ENCODE results near the gene TACR1. TPM values are rescaled to one million over a fixed set of nuclear protein-coding genes. Genes with fewer than 3 reads are reported as not detected.
A peak's percentile ranks its signal among the peaks of the same experiment; 100 is the strongest.

Gene TACR1
- total and polyA plus RNA-seq, 2 of the 13 experiments (the other 11 are each of a cell fraction or from before 2014, with no cell fraction given) = not detected

- TF ChIP-seq YEATS2 (CRISPR knock-in tag; IDR thresholded peaks at IDR 0.05; ENCODE audit: borderline replicate concordance) (no peak), RAD21 (CRISPR knock-in tag; IDR thresholded peaks at IDR 0.05) (peak; percentile 78), KLF13 (CRISPR knock-in tag; IDR thresholded peaks at IDR 0.05) (0 out of 2 replicates have a peak, but pooled peaks have one; percentile 50), ZNF761 (CRISPR knock-in tag; conservative IDR thresholded peaks at IDR 0.05) (no peak), SCMH1 (CRISPR knock-in tag; IDR thresholded peaks at IDR 0.05; ENCODE audit: borderline replicate concordance) (no peak), MBNL3 (CRISPR knock-in tag; conservative IDR thresholded peaks at IDR 0.05) (no peak), GFI1 (CRISPR knock-in tag; IDR thresholded peaks at IDR 0.05; ENCODE audit: borderline replicate concordance) (no peak), NR1H2 (CRISPR knock-in tag; IDR thresholded peaks at IDR 0.05; ENCODE audit: borderline replicate concordance, low read depth) (no peak), HMGXB4 (CRISPR knock-in tag; IDR thresholded peaks at IDR 0.05; ENCODE audit: borderline replicate concordance in 1 of 2, low read depth in 1 of 2) (0 out of 4 replicates have a peak, but pooled peaks of 1 of the 2 experiments have one; percentile 29), NBN (conservative IDR thresholded peaks at IDR 0.05) (no peak), SP140L (CRISPR knock-in tag; IDR thresholded peaks at IDR 0.05; ENCODE audit: borderline replicate concordance) (no peak), ZNF24 (IDR thresholded peaks at IDR 0.05) (0 out of 2 replicates have a peak, but pooled peaks have one; percentile 39), ZNF253 (CRISPR knock-in tag; IDR thresholded peaks at IDR 0.05; ENCODE audit: borderline replicate concordance) (no peak), PHF20 (CRISPR knock-in tag; IDR thresholded peaks at IDR 0.05) (no peak), U2AF2 (IDR thresholded peaks at IDR 0.05; ENCODE audit: low read depth, low read length) (no peak), KAT2B (IDR thresholded peaks at IDR 0.05; ENCODE audit: borderline replicate concordance, low read depth, low read length) (no peak), SOX13 (IDR thresholded peaks at IDR 0.05) (no peak), SOX13 (CRISPR knock-in tag; conservative IDR thresholded peaks at IDR 0.05 in 1 of 2, IDR thresholded peaks at IDR 0.05 in 1 of 2) (no peak), TARDBP (CRISPR knock-in tag; IDR thresholded peaks at IDR 0.05) (peak; percentile 49; the same call in 1 of the 2 replicates), PHF21A (CRISPR knock-in tag; IDR thresholded peaks at IDR 0.05) (no peak)
- TF ChIP-seq, protein P1, sequence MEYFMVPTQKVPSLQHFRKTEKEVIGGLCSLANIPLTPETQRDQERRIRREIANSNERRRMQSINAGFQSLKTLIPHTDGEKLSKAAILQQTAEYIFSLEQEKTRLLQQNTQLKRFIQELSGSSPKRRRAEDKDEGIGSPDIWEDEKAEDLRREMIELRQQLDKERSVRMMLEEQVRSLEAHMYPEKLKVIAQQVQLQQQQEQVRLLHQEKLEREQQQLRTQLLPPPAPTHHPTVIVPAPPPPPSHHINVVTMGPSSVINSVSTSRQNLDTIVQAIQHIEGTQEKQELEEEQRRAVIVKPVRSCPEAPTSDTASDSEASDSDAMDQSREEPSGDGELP (IDR thresholded peaks at IDR 0.05; ENCODE audit: borderline replicate concordance, low read depth) = peak; percentile 26; the same call in 1 of the 2 replicates
- TF ChIP-seq, protein P2, sequence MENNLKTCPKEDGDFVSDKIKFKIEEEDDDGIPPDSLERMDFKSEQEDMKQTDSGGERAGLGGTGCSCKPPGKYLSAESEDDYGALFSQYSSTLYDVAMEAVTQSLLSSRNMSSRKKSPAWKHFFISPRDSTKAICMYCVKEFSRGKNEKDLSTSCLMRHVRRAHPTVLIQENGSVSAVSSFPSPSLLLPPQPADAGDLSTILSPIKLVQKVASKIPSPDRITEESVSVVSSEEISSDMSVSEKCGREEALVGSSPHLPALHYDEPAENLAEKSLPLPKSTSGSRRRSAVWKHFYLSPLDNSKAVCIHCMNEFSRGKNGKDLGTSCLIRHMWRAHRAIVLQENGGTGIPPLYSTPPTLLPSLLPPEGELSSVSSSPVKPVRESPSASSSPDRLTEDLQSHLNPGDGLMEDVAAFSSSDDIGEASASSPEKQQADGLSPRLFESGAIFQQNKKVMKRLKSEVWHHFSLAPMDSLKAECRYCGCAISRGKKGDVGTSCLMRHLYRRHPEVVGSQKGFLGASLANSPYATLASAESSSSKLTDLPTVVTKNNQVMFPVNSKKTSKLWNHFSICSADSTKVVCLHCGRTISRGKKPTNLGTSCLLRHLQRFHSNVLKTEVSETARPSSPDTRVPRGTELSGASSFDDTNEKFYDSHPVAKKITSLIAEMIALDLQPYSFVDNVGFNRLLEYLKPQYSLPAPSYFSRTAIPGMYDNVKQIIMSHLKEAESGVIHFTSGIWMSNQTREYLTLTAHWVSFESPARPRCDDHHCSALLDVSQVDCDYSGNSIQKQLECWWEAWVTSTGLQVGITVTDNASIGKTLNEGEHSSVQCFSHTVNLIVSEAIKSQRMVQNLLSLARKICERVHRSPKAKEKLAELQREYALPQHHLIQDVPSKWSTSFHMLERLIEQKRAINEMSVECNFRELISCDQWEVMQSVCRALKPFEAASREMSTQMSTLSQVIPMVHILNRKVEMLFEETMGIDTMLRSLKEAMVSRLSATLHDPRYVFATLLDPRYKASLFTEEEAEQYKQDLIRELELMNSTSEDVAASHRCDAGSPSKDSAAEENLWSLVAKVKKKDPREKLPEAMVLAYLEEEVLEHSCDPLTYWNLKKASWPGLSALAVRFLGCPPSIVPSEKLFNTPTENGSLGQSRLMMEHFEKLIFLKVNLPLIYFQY (CRISPR knock-in tag; IDR thresholded peaks at IDR 0.05; ENCODE audit: borderline replicate concordance) = no peak
- TF ChIP-seq, protein P3, sequence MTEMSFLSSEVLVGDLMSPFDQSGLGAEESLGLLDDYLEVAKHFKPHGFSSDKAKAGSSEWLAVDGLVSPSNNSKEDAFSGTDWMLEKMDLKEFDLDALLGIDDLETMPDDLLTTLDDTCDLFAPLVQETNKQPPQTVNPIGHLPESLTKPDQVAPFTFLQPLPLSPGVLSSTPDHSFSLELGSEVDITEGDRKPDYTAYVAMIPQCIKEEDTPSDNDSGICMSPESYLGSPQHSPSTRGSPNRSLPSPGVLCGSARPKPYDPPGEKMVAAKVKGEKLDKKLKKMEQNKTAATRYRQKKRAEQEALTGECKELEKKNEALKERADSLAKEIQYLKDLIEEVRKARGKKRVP (CRISPR knock-in tag; IDR thresholded peaks at IDR 0.05) = no peak
These were observed 134.5 kb downstream of the TACR1 start (continued) for GRCh38 chr2:75064691-75065396.
